Measurements from ENCODE around the gene ZBTB20.
A peak's percentile ranks its signal among the peaks of the same experiment; 100 is the strongest.

Gene ZBTB20

DNA sequence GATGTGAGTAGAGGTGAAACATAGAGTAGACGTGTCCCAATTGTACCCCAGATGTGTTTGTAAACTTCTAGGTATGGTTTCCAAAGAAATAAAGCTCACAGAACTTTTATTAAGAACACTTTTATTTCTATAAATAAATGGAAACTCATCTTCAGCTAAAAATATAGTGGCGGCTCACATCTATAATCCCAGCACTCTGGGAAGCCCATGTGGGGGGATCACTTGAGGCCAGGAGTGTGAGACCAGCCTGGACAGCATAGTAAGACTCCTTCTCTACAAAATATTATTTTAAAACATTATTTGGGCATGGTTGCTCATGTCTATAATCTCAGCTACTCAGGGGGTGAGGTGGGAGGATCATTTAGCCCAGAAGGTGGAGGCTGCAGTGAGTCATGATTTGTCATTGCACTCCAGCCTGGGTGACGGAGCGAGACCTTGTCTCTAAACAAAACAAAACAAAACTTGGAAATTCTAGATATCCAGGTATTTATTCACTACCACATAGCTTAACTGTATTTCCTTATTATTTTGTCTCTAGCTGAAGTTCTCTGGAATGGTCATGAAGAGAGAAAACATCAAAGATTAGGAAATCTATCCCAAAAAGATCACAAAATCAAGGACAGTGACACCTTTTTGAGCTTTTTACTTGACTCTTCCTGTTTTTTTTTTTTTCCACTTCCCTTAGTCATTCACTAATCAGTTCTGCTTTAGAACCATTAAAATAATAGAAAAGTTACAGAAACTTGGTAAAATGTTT lies 595.1 kb downstream of the ZBTB20 start:
- Histone ChIP-seq H3K9me3 (ENCODE audit: control insufficient read depth, insufficient read depth, low read length) (no peaks in the 10 kb centered on the region), H3K36me3 (ENCODE audit: control insufficient read depth, insufficient read depth, low read length) (no peaks in the 10 kb centered on the region), H3K4me1 (ENCODE audit: control insufficient read depth, insufficient read depth, low read length) (no peaks in the 10 kb centered on the region), H3K4me3 (ENCODE audit: low read length) (no peak overlapping the region), H3K27me3 (ENCODE audit: control insufficient read depth, insufficient read depth, low read length) (no peaks in the 10 kb centered on the region), H3K27ac (ENCODE audit: low read length) (no peak overlapping the region)
- DNase-seq (ENCODE audit: low read depth, low spot score), result no peak
- no CpG with 5 or more reads among the region's 4 CpGs for WGBS (ENCODE audit: insufficient coverage, insufficient read length)

DNA sequence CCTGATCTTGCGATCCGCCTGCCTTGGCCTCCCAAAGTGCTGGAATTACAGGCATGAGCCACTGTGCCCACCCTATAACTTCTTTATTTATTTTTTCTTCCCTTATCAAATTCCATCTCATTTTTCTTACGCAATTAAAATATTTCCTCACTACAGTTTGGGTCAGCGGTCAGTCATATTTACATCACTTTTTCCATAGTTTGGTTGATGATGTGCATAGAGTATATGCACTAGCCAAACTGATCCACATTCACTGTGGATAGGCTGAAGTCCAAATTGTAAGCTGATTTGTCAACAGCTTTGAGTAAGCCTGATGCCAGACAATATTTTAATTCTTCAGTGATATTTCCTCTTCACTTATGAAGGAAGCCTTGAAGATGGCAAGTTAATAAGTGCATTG lies 596.9 kb downstream of the ZBTB20 start:
- Histone ChIP-seq H3K4me1 (ENCODE audit: control insufficient read depth, insufficient read depth, low read length) (no peaks in the 10 kb centered on the region), H3K9me3 (ENCODE audit: control insufficient read depth, insufficient read depth, low read length) (no peaks in the 10 kb centered on the region)
- WGBS (ENCODE audit: insufficient coverage, insufficient read length), result 100% methylated on average over 2 of the region's 4 CpGs

GRCh38 chr3:114545193-114545592 lies 601.9 kb downstream of the ZBTB20 start:
- H3K9me3 ChIP-seq (ENCODE audit: control insufficient read depth, insufficient read depth, low read length), result no peaks in the 10 kb centered on the region
- no CpG with 5 or more reads among the region's 1 CpG for WGBS (ENCODE audit: insufficient coverage, insufficient read length)
- no peak for DNase-seq (ENCODE audit: low read depth, low spot score)
- no peak overlapping the region for H3K27ac ChIP-seq (ENCODE audit: low read length)
- no peaks in the 10 kb centered on the region; the same call in 1 of the 2 replicates for H3K4me1 ChIP-seq (ENCODE audit: control insufficient read depth, insufficient read depth, low read length)
- no peaks in the 10 kb centered on the region for H3K36me3 ChIP-seq (ENCODE audit: control insufficient read depth, insufficient read depth, low read length)
- H3K27me3 ChIP-seq (ENCODE audit: control insufficient read depth, insufficient read depth, low read length), result no peaks in the 10 kb centered on the region
- no peak overlapping the region for H3K4me3 ChIP-seq (ENCODE audit: low read length)

More for the DNA sequence above, 596.9 kb downstream of the ZBTB20 start:
- no peaks in the 10 kb centered on the region for H3K36me3 ChIP-seq (ENCODE audit: control insufficient read depth, insufficient read depth, low read length)
- H3K27ac ChIP-seq (ENCODE audit: low read length), result no peak overlapping the region
- H3K4me3 ChIP-seq (ENCODE audit: low read length), result no peak overlapping the region
- DNase-seq (ENCODE audit: low read depth, low spot score), result no peak
- H3K27me3 ChIP-seq (ENCODE audit: control insufficient read depth, insufficient read depth, low read length), result no peaks in the 10 kb centered on the region

DNA sequence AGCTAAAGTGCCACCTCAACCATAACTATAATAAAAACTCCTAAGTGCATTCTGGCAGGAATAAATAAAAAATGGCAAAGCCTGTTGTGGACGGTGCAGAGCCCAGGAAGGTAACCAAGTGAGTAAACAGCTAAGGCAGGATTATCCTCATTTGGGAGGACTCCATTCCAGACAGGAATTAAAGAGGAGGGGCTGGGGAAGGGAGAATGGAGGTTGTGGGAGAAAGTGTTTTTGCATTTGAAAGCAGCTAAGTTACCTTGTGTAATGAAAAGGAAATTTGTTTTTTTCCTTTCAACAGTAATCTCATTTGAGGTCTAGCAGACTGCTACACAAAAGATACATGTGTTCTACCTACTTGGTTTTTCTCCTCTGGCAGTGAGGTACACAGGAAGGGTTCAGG lies 604.7 kb downstream of the ZBTB20 start:
- H3K36me3 ChIP-seq (ENCODE audit: control insufficient read depth, insufficient read depth, low read length), result no peaks in the 10 kb centered on the region
- DNase-seq (ENCODE audit: low read depth, low spot score), result peak; percentile 31
- H3K4me1 ChIP-seq (ENCODE audit: control insufficient read depth, insufficient read depth, low read length), result no peaks in the 10 kb centered on the region; the same call in 1 of the 2 replicates
- H3K27ac ChIP-seq (ENCODE audit: low read length), result no peak overlapping the region
- H3K4me3 ChIP-seq (ENCODE audit: low read length), result no peak overlapping the region
- no peaks in the 10 kb centered on the region for H3K27me3 ChIP-seq (ENCODE audit: control insufficient read depth, insufficient read depth, low read length)
- no CpG with 5 or more reads among the region's 1 CpG for WGBS (ENCODE audit: insufficient coverage, insufficient read length)
- H3K9me3 ChIP-seq (ENCODE audit: control insufficient read depth, insufficient read depth, low read length), result no peaks in the 10 kb centered on the region

DNA sequence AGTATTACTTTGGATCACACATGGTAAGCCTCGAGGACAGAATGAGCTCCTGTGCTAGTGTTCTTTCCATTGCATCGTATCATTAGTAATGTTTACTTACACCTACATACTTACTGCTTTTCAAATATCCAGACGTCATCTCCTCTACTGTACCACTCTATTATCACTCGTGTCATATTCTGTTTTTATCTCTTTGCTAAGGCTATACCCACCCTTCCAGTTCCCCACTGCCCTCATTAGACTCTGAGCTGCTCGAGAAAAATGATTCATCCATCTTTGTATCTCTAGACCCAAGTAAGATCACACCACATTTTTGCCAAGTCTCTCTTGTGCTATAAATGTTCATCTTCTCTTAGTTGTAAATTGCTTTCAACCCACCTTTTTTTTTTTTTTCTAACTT lies 607.6 kb downstream of the ZBTB20 start:
- Histone ChIP-seq H3K4me3 (ENCODE audit: low read length) (no peak overlapping the region), H3K4me1 (ENCODE audit: control insufficient read depth, insufficient read depth, low read length) (no peaks in the 10 kb centered on the region; the same call in 1 of the 2 replicates), H3K9me3 (ENCODE audit: control insufficient read depth, insufficient read depth, low read length) (no peaks in the 10 kb centered on the region), H3K36me3 (ENCODE audit: control insufficient read depth, insufficient read depth, low read length) (no peaks in the 10 kb centered on the region), H3K27me3 (ENCODE audit: control insufficient read depth, insufficient read depth, low read length) (no peaks in the 10 kb centered on the region), H3K27ac (ENCODE audit: low read length) (no peak overlapping the region)
- no CpG with 5 or more reads among the region's 5 CpGs for WGBS (ENCODE audit: insufficient coverage, insufficient read length)
- DNase-seq (ENCODE audit: low read depth, low spot score), result no peak

GRCh38 chr3:114538211-114538610 lies 608.9 kb downstream of the ZBTB20 start:
- H3K27me3 ChIP-seq (ENCODE audit: control insufficient read depth, insufficient read depth, low read length), result no peaks in the 10 kb centered on the region
- no CpG with 5 or more reads among the region's 2 CpGs for WGBS (ENCODE audit: insufficient coverage, insufficient read length)
- no peak overlapping the region for H3K4me3 ChIP-seq (ENCODE audit: low read length)
- no peaks in the 10 kb centered on the region; the same call in 1 of the 2 replicates for H3K4me1 ChIP-seq (ENCODE audit: control insufficient read depth, insufficient read depth, low read length)
- no peak overlapping the region for H3K27ac ChIP-seq (ENCODE audit: low read length)
- no peaks in the 10 kb centered on the region for H3K9me3 ChIP-seq (ENCODE audit: control insufficient read depth, insufficient read depth, low read length)
- H3K36me3 ChIP-seq (ENCODE audit: control insufficient read depth, insufficient read depth, low read length), result no peaks in the 10 kb centered on the region
- no peak for DNase-seq (ENCODE audit: low read depth, low spot score)

DNA sequence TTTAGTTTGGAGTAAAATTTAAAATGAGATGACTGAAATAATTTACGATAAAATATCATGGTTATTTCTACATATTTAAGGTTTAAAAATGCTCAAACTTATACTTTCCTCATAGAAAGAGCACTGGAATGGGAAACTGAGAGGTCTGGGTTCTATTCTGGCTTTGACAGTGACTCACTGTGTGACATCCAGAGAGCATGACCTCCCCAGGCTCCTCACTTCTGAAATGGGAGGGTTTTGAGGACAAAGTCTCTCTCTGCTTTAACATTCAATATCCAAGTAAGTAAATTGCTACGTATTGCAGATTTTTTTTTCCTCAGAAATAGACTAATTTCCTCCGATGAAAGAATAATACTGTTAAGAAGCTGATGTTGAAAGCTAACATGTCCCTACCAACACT lies 618.6 kb downstream of the ZBTB20 start:
- Histone ChIP-seq H3K36me3 (ENCODE audit: control insufficient read depth, insufficient read depth, low read length) (no peaks in the 10 kb centered on the region), H3K27ac (ENCODE audit: low read length) (no peak overlapping the region), H3K4me1 (ENCODE audit: control insufficient read depth, insufficient read depth, low read length) (no peaks in the 10 kb centered on the region), H3K27me3 (ENCODE audit: control insufficient read depth, insufficient read depth, low read length) (no peaks in the 10 kb centered on the region), H3K9me3 (ENCODE audit: control insufficient read depth, insufficient read depth, low read length) (no peaks in the 10 kb centered on the region), H3K4me3 (ENCODE audit: low read length) (no peak overlapping the region)
- WGBS (ENCODE audit: insufficient coverage, insufficient read length), result no CpG with 5 or more reads among the region's 3 CpGs
- DNase-seq (ENCODE audit: low read depth, low spot score), result no peak

GRCh38 chr3:114527036-114527644 lies 619.9 kb downstream of the ZBTB20 start:
- H3K36me3 ChIP-seq (ENCODE audit: control insufficient read depth, insufficient read depth, low read length), result no peaks in the 10 kb centered on the region
- no peaks in the 10 kb centered on the region for H3K27me3 ChIP-seq (ENCODE audit: control insufficient read depth, insufficient read depth, low read length)
- H3K4me3 ChIP-seq (ENCODE audit: low read length), result no peak overlapping the region
- no peak for DNase-seq (ENCODE audit: low read depth, low spot score)
- no CpG with 5 or more reads among the region's 1 CpG for WGBS (ENCODE audit: insufficient coverage, insufficient read length)
- no peaks in the 10 kb centered on the region for H3K9me3 ChIP-seq (ENCODE audit: control insufficient read depth, insufficient read depth, low read length)
- no peaks in the 10 kb centered on the region for H3K4me1 ChIP-seq (ENCODE audit: control insufficient read depth, insufficient read depth, low read length)
- H3K27ac ChIP-seq (ENCODE audit: low read length), result no peak overlapping the region

DNA sequence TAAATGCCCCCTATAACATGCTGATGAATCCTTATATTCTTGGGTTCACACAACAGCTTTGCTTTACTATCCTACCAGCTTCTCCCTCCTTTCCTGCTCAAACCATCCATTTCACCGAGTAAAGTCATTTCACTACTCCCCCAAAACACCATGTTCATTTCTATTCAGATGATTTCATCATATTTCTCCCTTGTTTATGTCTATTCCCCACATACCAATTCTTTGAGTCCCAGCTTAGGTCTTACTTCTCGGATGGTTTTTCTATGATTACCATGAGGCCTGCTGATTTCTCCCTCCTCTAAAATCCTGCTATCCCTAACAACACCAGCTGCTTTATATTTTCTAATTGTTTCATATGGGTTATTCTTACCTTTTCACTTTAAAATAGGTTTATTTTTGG lies 621.8 kb downstream of the ZBTB20 start:
- no peaks in the 10 kb centered on the region for H3K9me3 ChIP-seq (ENCODE audit: control insufficient read depth, insufficient read depth, low read length)
- DNase-seq (ENCODE audit: low read depth, low spot score), result no peak
- H3K4me1 ChIP-seq (ENCODE audit: control insufficient read depth, insufficient read depth, low read length), result no peaks in the 10 kb centered on the region
- H3K27ac ChIP-seq (ENCODE audit: low read length), result no peak overlapping the region
- H3K27me3 ChIP-seq (ENCODE audit: control insufficient read depth, insufficient read depth, low read length), result no peaks in the 10 kb centered on the region
- H3K36me3 ChIP-seq (ENCODE audit: control insufficient read depth, insufficient read depth, low read length), result no peaks in the 10 kb centered on the region
- H3K4me3 ChIP-seq (ENCODE audit: low read length), result no peak overlapping the region
- WGBS (ENCODE audit: insufficient coverage, insufficient read length), result no CpG with 5 or more reads among the region's 2 CpGs

GRCh38 chr3:114519415-114519814 lies 627.7 kb downstream of the ZBTB20 start:
- H3K9me3 ChIP-seq (ENCODE audit: control insufficient read depth, insufficient read depth, low read length), result no peaks in the 10 kb centered on the region
- DNase-seq (ENCODE audit: low read depth, low spot score), result peak; percentile 25
- WGBS (ENCODE audit: insufficient coverage, insufficient read length), result no CpG with 5 or more reads among the region's 3 CpGs
- no peak overlapping the region for H3K27ac ChIP-seq (ENCODE audit: low read length)
- no peaks in the 10 kb centered on the region for H3K4me1 ChIP-seq (ENCODE audit: control insufficient read depth, insufficient read depth, low read length)
- no peaks in the 10 kb centered on the region for H3K36me3 ChIP-seq (ENCODE audit: control insufficient read depth, insufficient read depth, low read length)
- no peak overlapping the region for H3K4me3 ChIP-seq (ENCODE audit: low read length)
- no peaks in the 10 kb centered on the region; the same call in 1 of the 2 replicates for H3K27me3 ChIP-seq (ENCODE audit: control insufficient read depth, insufficient read depth, low read length)
